ENCODE results near the gene WDR86. TPM values are rescaled to one million over a fixed set of nuclear protein-coding genes. Genes with fewer than 3 reads are reported as not detected.

The WDR86 gene
- total and polyA plus RNA-seq, 2 of the 8 experiments (the other 6 are each of a cell fraction or from before 2014, with no cell fraction given) = 12.7 to 15.8 TPM

DNA sequence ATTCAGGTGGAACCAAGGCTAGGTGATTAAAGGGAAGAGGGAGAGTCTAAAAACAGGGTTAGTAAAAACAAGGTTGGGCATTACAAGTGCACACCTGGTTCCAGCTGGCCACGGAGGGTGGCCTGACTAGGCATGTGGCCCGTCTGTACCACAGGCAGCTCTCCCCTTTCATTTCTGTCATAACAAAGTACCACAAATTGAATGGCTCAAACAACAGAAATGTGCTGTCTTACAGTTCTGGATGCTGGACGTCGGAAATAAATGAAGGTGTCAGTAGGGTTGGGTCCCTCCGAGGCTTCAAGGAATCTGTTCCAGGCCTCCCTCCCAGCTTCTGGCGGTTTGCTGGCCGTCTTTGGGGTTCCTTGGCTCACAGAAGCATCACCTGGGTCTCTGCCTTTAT, 13.4 kb upstream of the WDR86 start:
- DNase-seq (ENCODE audit: low read depth in 1 of 2, low spot score in 2 of 2) = no peak
- CTCF ChIA-PET (ENCODE audit: partially characterized antibody) = interaction anchor here (0.6 to 2.2 kb wide), 5 partner anchors 12 to 154 kb away, joined by 3 to 9 read pairs (median 3); partner anchors contain the start of gene CRYGN
- POLR2A ChIA-PET (ENCODE audit: partially characterized antibody) = interaction anchor here (1.2 kb wide), 1 partner anchor 12 kb away, joined by 4 read pairs; no protein-coding TSS in a partner anchor
- no peak for TF ChIP-seq CHD2 (IDR thresholded peaks at IDR 0.05; ENCODE audit: low read length)
- no peak for TF ChIP-seq SP4 (IDR thresholded peaks at IDR 0.05; ENCODE audit: low read length)
- TF ChIP-seq NANOG (IDR thresholded peaks at IDR 0.05; ENCODE audit: insufficient read depth, low read depth, low read length, poor library complexity, severe bottlenecking) = no peak
- no peak for TF ChIP-seq SP2 (IDR thresholded peaks at IDR 0.05; ENCODE audit: low read length)
- TF ChIP-seq JUN (IDR thresholded peaks at IDR 0.05; ENCODE audit: low read depth, low read length) = no peak
- TF ChIP-seq NRF1 (IDR thresholded peaks at IDR 0.05; ENCODE audit: low read depth, low read length) = no peak
- TF ChIP-seq RBBP5 (IDR thresholded peaks at IDR 0.05; ENCODE audit: borderline replicate concordance, low read depth, low read length) = no peak
- TF ChIP-seq TBP (IDR thresholded peaks at IDR 0.05; ENCODE audit: low read depth, low read length) = no peak
- TF ChIP-seq SIRT6 (IDR thresholded peaks at IDR 0.05; ENCODE audit: low read length) = no peak
- TF ChIP-seq FOSL1 (IDR thresholded peaks at IDR 0.05; ENCODE audit: insufficient read depth, low read depth, low read length) = no peak
- TF ChIP-seq RNF2 (IDR thresholded peaks at IDR 0.05; ENCODE audit: borderline replicate concordance, low read depth, low read length, missing control alignments, poor library complexity, severe bottlenecking) = no peak
- TF ChIP-seq KDM5A (IDR thresholded peaks at IDR 0.05; ENCODE audit: low read length) = no peak

More for the DNA sequence above, 13.4 kb upstream of the WDR86 start:
- no peak for FAIRE-seq
- peaks cover 5 to 7% of the 10 kb centered on the region in 2 experiments; a peak in 2 of 4 replicates for H3K9me3 ChIP-seq (ENCODE audit: insufficient read depth in 2 of 2, low read depth in 1 of 2, low read length in 1 of 2)
- H3K56ac ChIP-seq (replicated peaks; ENCODE audit: insufficient read length, low read depth, low read length) = no peak overlapping the region
- H3K4ac ChIP-seq (replicated peaks; ENCODE audit: insufficient read length, low read depth, low read length) = no peak overlapping the region
- no peak overlapping the region for H2BK5ac ChIP-seq (ENCODE audit: low read depth, low read length)
- no peak overlapping the region for H3K14ac ChIP-seq (ENCODE audit: insufficient read length)
- no peak overlapping the region for H4K5ac ChIP-seq (ENCODE audit: insufficient read length, low read depth, low read length)
- no peak overlapping the region for H3K27ac ChIP-seq (ENCODE audit: low read depth, low read length)
- H3K23me2 ChIP-seq (ENCODE audit: low read depth, low read length) = no peaks in the 10 kb centered on the region
- no peak overlapping the region for H3K4me2 ChIP-seq (ENCODE audit: insufficient read depth in 1 of 2, low read depth in 2 of 2, low read length in 2 of 2)
- H2BK20ac ChIP-seq (ENCODE audit: low read length) = no peak overlapping the region
- 92% methylated on average over 7 of the region's 7 CpGs; no CpG with 5 or more reads in 1 of the 2 experiments for WGBS, 2 experiments (ENCODE audit: extremely low coverage in 1 of 2, insufficient coverage in 1 of 2, insufficient read length in 1 of 2, insufficient replicate concordance in 2 of 2, low coverage in 1 of 2, low lambda C conversion rate in 2 of 2, missing lambda C conversion rate in 1 of 2)
- H2AFZ ChIP-seq (ENCODE audit: low read length) = no peak overlapping the region
- H4K8ac ChIP-seq (ENCODE audit: extremely low read depth, insufficient read depth, low read length) = no peak overlapping the region
- H2BK12ac ChIP-seq (ENCODE audit: low read depth, low read length) = no peak overlapping the region
- no peaks in the 10 kb centered on the region for H3K79me1 ChIP-seq (ENCODE audit: low read depth, low read length)
- no peak overlapping the region for H2BK120ac ChIP-seq (replicated peaks; ENCODE audit: low read depth, low read length)
- no peak overlapping the region for H3K23ac ChIP-seq (ENCODE audit: insufficient read length)
- no peaks in the 10 kb centered on the region for H3K27me3 ChIP-seq (replicated peaks in 1 of 4; ENCODE audit: control insufficient read depth in 3 of 4, extremely low read depth in 1 of 4, insufficient read depth in 3 of 4, low read length in 3 of 4)
- no peak overlapping the region for H3K18ac ChIP-seq (ENCODE audit: extremely low read depth, low read length)
- no peak overlapping the region for H2AK5ac ChIP-seq (ENCODE audit: low read depth, low read length)
- no peak overlapping the region for H2BK15ac ChIP-seq (ENCODE audit: low read length)
- H3K4me1 ChIP-seq (replicated peaks in 1 of 4; ENCODE audit: control insufficient read depth in 3 of 4, insufficient read depth in 4 of 4, low read length in 3 of 4) = peaks cover 0 to 3% (median under 1%) of the 10 kb centered on the region in 4 experiments; a peak in 2 of 7 replicates
- H3K4me3 ChIP-seq (ENCODE audit: extremely low read depth in 1 of 4, insufficient read depth in 2 of 4, low read depth in 3 of 4, low read length in 4 of 4) = no peak overlapping the region
- H3K79me2 ChIP-seq (ENCODE audit: control insufficient read depth in 1 of 2, insufficient read depth in 2 of 2, low read length in 2 of 2) = no peaks in the 10 kb centered on the region
- H4K91ac ChIP-seq (replicated peaks; ENCODE audit: insufficient read length, low read length) = no peak overlapping the region
- H3K36me3 ChIP-seq (ENCODE audit: control insufficient read depth in 2 of 4, insufficient read depth in 4 of 4, low read length in 3 of 4) = no peaks in the 10 kb centered on the region
- H4K20me1 ChIP-seq (replicated peaks in 1 of 2; ENCODE audit: control insufficient read depth in 1 of 2, insufficient read depth in 2 of 2, low read length in 2 of 2) = no peaks in the 10 kb centered on the region
- no peak overlapping the region for H3K9ac ChIP-seq (replicated peaks in 1 of 4; ENCODE audit: extremely low read depth in 1 of 4, low read depth in 3 of 4, low read length in 3 of 4)
